ENCODE results near the gene RBFOX2. TPM values are rescaled to one million over a fixed set of nuclear protein-coding genes. Genes with fewer than 3 reads are reported as not detected.

Gene RBFOX2
- total and polyA plus RNA-seq, 2 of the 13 experiments (the other 11 are each of a cell fraction or from before 2014, with no cell fraction given): 37.3 to 40.4 TPM

GRCh38 chr22:35782504-35782903 lies 246.1 kb downstream of the RBFOX2 start:
- ChIA-PET POLR2A (no interaction called here), CTCF (ENCODE audit: low intra/inter-chr PET ratio, low total read pairs) (no interaction called here)
- no TSS peak for BruUV-seq (replicated peaks)
- no peaks in the 10 kb centered on the region for H4K20me1 ChIP-seq (ENCODE audit: insufficient read depth, low read length)
- no peak overlapping the region for H3K4me2 ChIP-seq (ENCODE audit: low read depth, low read length)
- TF ChIP-seq HNF1B (CRISPR knock-in tag; IDR thresholded peaks at IDR 0.05) (no peak), MLLT10 (CRISPR knock-in tag; IDR thresholded peaks at IDR 0.05) (no peak), ATF3 (CRISPR knock-in tag; IDR thresholded peaks at IDR 0.05) (no peak), JDP2 (CRISPR knock-in tag; IDR thresholded peaks at IDR 0.05; ENCODE audit: borderline replicate concordance) (no peak), ZNF30 (CRISPR knock-in tag; IDR thresholded peaks at IDR 0.05) (no peak), MEF2D (CRISPR knock-in tag; IDR thresholded peaks at IDR 0.05) (no peak), LCORL (IDR thresholded peaks at IDR 0.05) (no peak), LCORL (CRISPR knock-in tag; IDR thresholded peaks at IDR 0.05) (no peak), XRCC5 (optimal IDR thresholded peaks at IDR 0.05; ENCODE audit: low read length) (no peak), ZNF431 (CRISPR knock-in tag; IDR thresholded peaks at IDR 0.05; ENCODE audit: borderline replicate concordance, low read depth) (no peak), ATF4 (CRISPR knock-in tag; IDR thresholded peaks at IDR 0.05) (no peak), ZNF567 (CRISPR knock-in tag; IDR thresholded peaks at IDR 0.05; ENCODE audit: borderline replicate concordance) (no peak), ZNF121 (CRISPR knock-in tag; IDR thresholded peaks at IDR 0.05) (no peak), ZNF564 (CRISPR knock-in tag; IDR thresholded peaks at IDR 0.05) (no peak), SAFB2 (CRISPR knock-in tag; IDR thresholded peaks at IDR 0.05; ENCODE audit: borderline replicate concordance, low read depth) (no peak), TCF7 (IDR thresholded peaks at IDR 0.05; ENCODE audit: low read depth) (no peak), CBX5 (CRISPR knock-in tag; IDR thresholded peaks at IDR 0.05; ENCODE audit: borderline replicate concordance) (no peak), SMAD9 (CRISPR knock-in tag; IDR thresholded peaks at IDR 0.05) (no peak), ZNF501 (CRISPR knock-in tag; IDR thresholded peaks at IDR 0.05) (no peak), ONECUT2 (CRISPR knock-in tag; IDR thresholded peaks at IDR 0.05) (no peak), ZNF552 (CRISPR knock-in tag; IDR thresholded peaks at IDR 0.05; ENCODE audit: borderline replicate concordance) (no peak)
- H3K79me2 ChIP-seq (ENCODE audit: insufficient read depth, low read length): no peaks in the 10 kb centered on the region
- no peak overlapping the region for H3K9ac ChIP-seq (ENCODE audit: insufficient read depth, low read depth, low read length)
- no peak overlapping the region for H3K4me3 ChIP-seq (replicated peaks in 1 of 3; ENCODE audit: insufficient read depth in 1 of 3, low read depth in 2 of 3, low read length in 3 of 3)
- no peaks in the 10 kb centered on the region for H3K9me3 ChIP-seq (ENCODE audit: low read length)
- no peak for ATAC-seq
- intact Hi-C loops (cut with micrococcal nuclease; ENCODE audit: unreplicated experiment): no loop called here
- no peak overlapping the region for H2AFZ ChIP-seq (ENCODE audit: low read length)
- FAIRE-seq: no peak
- no peaks in the 10 kb centered on the region for H3K27me3 ChIP-seq (ENCODE audit: control insufficient read depth in 1 of 2, insufficient read depth in 2 of 2, low read length in 2 of 2)
- H3K27ac ChIP-seq (ENCODE audit: extremely low read length, insufficient read depth, low read length): no peak overlapping the region
- peaks cover 0 to 4% of the 10 kb centered on the region in 2 experiments for H3K36me3 ChIP-seq (replicated peaks in 1 of 2; ENCODE audit: control insufficient read depth in 1 of 2, insufficient read depth in 2 of 2, low read length in 2 of 2)
- in situ Hi-C loops (cut with HindIII; ENCODE audit: extremely low pct_ligation_motif_present, low pct_unique_long_range_greater_than_20kb): no loop called here
- no peaks in the 10 kb centered on the region for H3K4me1 ChIP-seq (ENCODE audit: insufficient read depth, low read length)
- whole genome bisulfite sequencing (ENCODE audit: low lambda C conversion rate): 99% methylated on average over 5 of the region's 5 CpGs
- no peak for DNase-seq (ENCODE audit: low spot score)
